Endothelial cell (in vitro differentiated cells): ENCODE data around the gene GMDS. TPM values are rescaled to one million over a fixed set of nuclear protein-coding genes. Genes with fewer than 3 reads are reported as not detected.

Experiments used
- DNase-seq: peaks from one replicate; pipeline ENCODE4 v3.0.0; 2021; ENCODE audit warnings: low spot score
- H3K27ac Mint-ChIP-seq: one replicate; pipeline ENCODE4 v1.8.0; 2021; ENCODE audit warnings: mixed read lengths, inconsistent platforms; ENCODE audit not compliant: unreplicated experiment
- H3K27me3 Mint-ChIP-seq: one replicate; pipeline ENCODE4 v1.8.0; 2021; ENCODE audit warnings: mild to moderate bottlenecking, moderate library complexity, mixed read lengths, inconsistent platforms; ENCODE audit not compliant: unreplicated experiment
- H3K36me3 Mint-ChIP-seq: one replicate; pipeline ENCODE4 v1.8.0; 2021; ENCODE audit warnings: mild to moderate bottlenecking, low read depth, mixed read lengths, inconsistent platforms; ENCODE audit not compliant: unreplicated experiment
- H3K4me1 Mint-ChIP-seq: one replicate; pipeline ENCODE4 v1.8.0; 2021; ENCODE audit warnings: mild to moderate bottlenecking, mixed read lengths, inconsistent platforms; ENCODE audit not compliant: unreplicated experiment
- H3K4me3 Mint-ChIP-seq: one replicate; pipeline ENCODE4 v1.8.0; 2021; ENCODE audit warnings: mild to moderate bottlenecking, mixed read lengths, inconsistent platforms; ENCODE audit not compliant: unreplicated experiment
- H3K9me3 Mint-ChIP-seq: one replicate; pipeline ENCODE4 v1.8.0; 2021; ENCODE audit warnings: mixed read lengths, inconsistent platforms; ENCODE audit not compliant: unreplicated experiment
- total RNA-seq: library from RNA; stranded (reverse); fragmentation: NEBNext Ultra II Directional; extraction: Animal tissue kit (Norgen Biotek cat#: 25700); gene quantifications from one replicate; pipeline ENCODE4 v1.2.1, GENCODE V29; 2021; ENCODE audit not compliant: unreplicated experiment
- TF ChIP-seq, protein P1 (sequence below): fragments of 200-600 bp; sonication (generic); IDR thresholded peaks from one replicate; pipeline ENCODE4 v1.5.0; 2021; ENCODE audit warnings: antibody characterized with exemption; ENCODE audit not compliant: unreplicated experiment

Gene GMDS
- total RNA-seq, 1 donor from 2014 or later: 36.0 TPM

DNA sequence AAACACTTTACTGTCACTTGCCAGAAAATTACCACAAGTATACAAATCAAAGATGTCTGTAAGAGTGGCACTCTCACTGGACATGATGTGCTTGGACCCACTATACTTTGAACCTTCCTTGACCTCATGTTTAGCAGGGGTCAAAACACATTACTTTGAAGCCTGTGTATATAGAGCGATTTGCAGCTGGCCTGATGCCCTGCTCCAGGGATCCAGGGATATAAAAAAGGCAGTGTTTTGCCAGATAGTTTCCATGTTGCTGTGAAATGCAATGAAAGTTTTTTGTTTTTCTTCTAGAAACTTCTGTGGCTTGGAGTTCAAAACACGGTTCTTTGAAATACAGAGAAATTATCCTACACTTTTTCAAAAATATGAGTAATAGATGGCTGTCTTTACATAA is 470.0 kb downstream of the GMDS start:
- no peak for DNase-seq
- peaks cover 24% of the 10 kb centered on the region for H3K4me1 Mint-ChIP-seq
- H3K36me3 Mint-ChIP-seq: no peaks in the 10 kb centered on the region

DNA sequence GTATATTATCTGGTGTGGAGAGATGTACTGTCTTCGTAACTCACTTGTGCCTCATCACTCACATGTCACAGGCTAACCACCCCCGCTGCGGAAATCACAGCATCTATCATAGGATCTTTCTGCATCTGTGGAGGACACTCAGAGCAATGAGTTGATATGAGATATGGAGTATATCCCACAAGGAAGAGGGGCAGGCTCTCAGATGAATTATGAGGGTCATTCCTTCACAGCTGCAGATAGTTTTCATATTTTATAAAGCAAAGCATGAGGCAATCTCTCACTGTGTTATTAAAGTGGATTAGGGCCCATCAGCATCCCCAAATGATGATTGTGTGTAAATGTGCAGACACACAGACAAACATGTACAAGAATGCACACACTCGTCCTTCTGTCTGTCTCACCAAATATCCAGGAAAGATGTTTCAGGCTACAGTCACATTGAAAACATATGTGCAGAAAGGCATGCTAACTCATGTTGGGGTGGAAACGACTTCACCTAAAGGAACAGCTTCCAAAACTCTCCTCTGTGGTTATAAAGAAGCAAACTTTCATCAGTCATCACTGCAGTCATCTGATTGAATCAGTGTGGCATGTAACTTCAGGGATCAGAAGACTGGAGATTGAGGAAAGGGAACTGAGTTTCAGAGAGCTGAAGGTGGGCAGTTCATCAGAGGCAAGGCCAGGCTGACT is 471.0 kb downstream of the GMDS start:
- H3K27ac Mint-ChIP-seq: no peak overlapping the region
- H3K4me1 Mint-ChIP-seq: peaks cover 14% of the 10 kb centered on the region
- no peaks in the 10 kb centered on the region for H3K9me3 Mint-ChIP-seq
- TF ChIP-seq, protein P1, sequence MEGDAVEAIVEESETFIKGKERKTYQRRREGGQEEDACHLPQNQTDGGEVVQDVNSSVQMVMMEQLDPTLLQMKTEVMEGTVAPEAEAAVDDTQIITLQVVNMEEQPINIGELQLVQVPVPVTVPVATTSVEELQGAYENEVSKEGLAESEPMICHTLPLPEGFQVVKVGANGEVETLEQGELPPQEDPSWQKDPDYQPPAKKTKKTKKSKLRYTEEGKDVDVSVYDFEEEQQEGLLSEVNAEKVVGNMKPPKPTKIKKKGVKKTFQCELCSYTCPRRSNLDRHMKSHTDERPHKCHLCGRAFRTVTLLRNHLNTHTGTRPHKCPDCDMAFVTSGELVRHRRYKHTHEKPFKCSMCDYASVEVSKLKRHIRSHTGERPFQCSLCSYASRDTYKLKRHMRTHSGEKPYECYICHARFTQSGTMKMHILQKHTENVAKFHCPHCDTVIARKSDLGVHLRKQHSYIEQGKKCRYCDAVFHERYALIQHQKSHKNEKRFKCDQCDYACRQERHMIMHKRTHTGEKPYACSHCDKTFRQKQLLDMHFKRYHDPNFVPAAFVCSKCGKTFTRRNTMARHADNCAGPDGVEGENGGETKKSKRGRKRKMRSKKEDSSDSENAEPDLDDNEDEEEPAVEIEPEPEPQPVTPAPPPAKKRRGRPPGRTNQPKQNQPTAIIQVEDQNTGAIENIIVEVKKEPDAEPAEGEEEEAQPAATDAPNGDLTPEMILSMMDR: no peak
- H3K4me3 Mint-ChIP-seq: no peak overlapping the region
- DNase-seq: no peak
- H3K27me3 Mint-ChIP-seq: no peaks in the 10 kb centered on the region
- no peaks in the 10 kb centered on the region for H3K36me3 Mint-ChIP-seq

More for the DNA sequence above, 470.0 kb downstream of the GMDS start:
- TF ChIP-seq, protein P1: no peak
- no peak overlapping the region for H3K4me3 Mint-ChIP-seq
- H3K27ac Mint-ChIP-seq: no peak overlapping the region
- no peaks in the 10 kb centered on the region for H3K27me3 Mint-ChIP-seq
- no peaks in the 10 kb centered on the region for H3K9me3 Mint-ChIP-seq

DNA sequence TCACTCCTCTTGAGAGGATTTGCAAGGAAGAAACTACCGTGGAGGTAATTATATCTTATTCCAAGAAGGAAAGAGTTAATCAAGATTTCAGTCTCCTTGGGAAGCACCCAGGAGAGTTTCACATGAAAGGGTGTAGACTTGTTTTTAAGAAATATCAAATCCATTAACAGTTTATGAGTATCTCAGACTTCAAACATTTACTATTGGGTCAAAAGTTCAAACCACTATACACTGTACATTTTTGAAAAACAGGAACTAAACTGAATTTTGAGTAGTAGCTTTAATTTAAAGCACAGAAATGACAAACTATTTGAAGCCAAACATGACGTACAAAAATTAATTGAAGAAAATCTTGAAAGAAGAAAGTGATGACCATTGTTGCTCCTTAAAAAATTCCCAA is 471.7 kb downstream of the GMDS start:
- Mint-ChIP-seq H3K27me3 (no peaks in the 10 kb centered on the region), H3K36me3 (no peaks in the 10 kb centered on the region), H3K4me3 (no peak overlapping the region), H3K27ac (no peak overlapping the region), H3K9me3 (no peaks in the 10 kb centered on the region), H3K4me1 (peaks cover 12% of the 10 kb centered on the region)
- no peak for DNase-seq
- TF ChIP-seq, protein P1: no peak

DNA sequence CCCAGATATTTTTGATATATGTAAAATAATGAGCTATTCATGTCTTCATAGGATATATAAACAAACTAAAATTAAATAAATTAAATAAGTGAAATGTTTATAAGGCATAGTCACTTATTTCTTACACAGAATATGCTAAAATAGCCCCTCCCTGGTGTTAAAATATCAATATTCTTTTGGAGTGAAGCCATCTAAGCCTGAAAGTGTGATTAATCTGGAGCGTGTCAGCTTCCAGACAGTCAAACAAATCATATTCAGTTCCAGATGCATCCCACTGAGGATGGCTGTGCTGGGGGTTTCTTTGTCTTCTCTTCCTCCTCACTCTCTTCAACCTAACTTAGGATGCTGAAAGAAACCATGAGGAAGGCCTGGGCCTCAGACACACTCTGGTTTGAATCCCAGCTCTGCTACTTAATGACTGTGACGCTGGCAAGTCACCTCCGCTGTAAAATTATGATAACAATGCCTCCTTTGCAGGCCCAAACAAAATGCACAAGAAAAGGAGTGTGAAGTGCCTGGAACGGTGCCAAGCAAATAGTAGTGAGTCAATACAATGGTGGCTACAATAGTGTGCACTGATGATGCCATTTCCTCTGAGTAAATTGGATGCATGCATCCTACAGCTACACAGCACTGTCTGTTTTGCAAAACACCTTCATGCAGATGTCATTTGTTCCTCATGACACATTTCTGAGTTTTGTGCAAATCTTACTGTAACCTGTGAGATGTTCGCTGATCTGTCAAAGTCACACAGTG is 474.3 kb downstream of the GMDS start:
- H3K9me3 Mint-ChIP-seq: no peaks in the 10 kb centered on the region
- no peak for DNase-seq
- H3K4me3 Mint-ChIP-seq: no peak overlapping the region
- H3K4me1 Mint-ChIP-seq: peaks cover 12% of the 10 kb centered on the region
- no peaks in the 10 kb centered on the region for H3K27me3 Mint-ChIP-seq
- no peaks in the 10 kb centered on the region for H3K36me3 Mint-ChIP-seq
- H3K27ac Mint-ChIP-seq: no peak overlapping the region
- TF ChIP-seq, protein P1: no peak

DNA sequence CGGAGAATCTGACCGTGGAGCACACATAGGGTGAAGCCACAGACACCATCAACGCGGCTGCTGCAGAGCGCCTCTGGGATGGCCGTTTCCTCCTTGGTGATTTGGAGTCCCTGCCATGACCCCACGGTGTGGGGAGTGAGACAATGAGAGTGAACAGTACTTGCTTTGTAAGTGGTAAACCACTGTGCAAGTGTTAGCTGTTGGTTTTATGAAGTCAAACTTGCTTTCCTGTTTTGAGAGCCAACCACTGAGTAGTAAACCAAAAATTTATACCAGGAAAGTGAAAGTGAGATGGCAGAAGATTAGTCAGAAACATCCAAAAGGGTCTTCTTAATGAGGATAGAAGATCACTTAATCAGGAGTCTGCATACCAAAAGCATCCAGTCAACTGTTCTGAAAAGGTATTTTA is 475.0 kb downstream of the GMDS start:
- no peak for DNase-seq
- Mint-ChIP-seq H3K27ac (no peak overlapping the region), H3K27me3 (no peaks in the 10 kb centered on the region), H3K36me3 (no peaks in the 10 kb centered on the region), H3K4me1 (peaks cover 15% of the 10 kb centered on the region), H3K9me3 (no peaks in the 10 kb centered on the region), H3K4me3 (no peak overlapping the region)
- TF ChIP-seq, protein P1: no peak
